Stomach (tissue), 9 donors: ENCODE data around the gene NEDD4L. TPM values are rescaled to one million over a fixed set of nuclear protein-coding genes. Genes with fewer than 3 reads are reported as not detected.

ENCODE experiments used
- DNase-seq, 2 donors: peaks; one replicate each; pipeline versions ENCODE4 v3.0.0 to v3.0.0-alpha.2; 2013 to 2019
- H3K27ac ChIP-seq, 5 donors: fragments of 200-600 bp in 4 of 5; sonication (generic) in 4 of 5; one replicate each; pipeline ENCODE4 v1.5.1; 2013 to 2019; ENCODE audit warnings: mild to moderate bottlenecking in 1 of 5, moderate library complexity in 1 of 5
- H3K27me3 ChIP-seq, 3 donors: fragments of 200-600 bp; sonication (generic); one replicate each; pipeline ENCODE4 v1.5.1; 2017 to 2019; ENCODE audit warnings: mixed run types in 1 of 3
- H3K36me3 ChIP-seq, 4 donors: fragments of 200-600 bp; sonication (generic); 1 replicate in 3 of 4; 2 replicates in 1 of 4; pipeline ENCODE4 v1.5.1; 2016 to 2019
- H3K4me1 ChIP-seq, 4 donors: fragments of 200-600 bp; sonication (generic); one replicate each; pipeline ENCODE4 v1.5.1; 2016 to 2019
- H3K4me3 ChIP-seq, 4 donors: fragments of 200-600 bp; sonication (generic) in 3 of 4; one replicate each; pipeline ENCODE4 v1.5.1; 2016 to 2019; ENCODE audit warnings: mild to moderate bottlenecking in 1 of 4
- H3K9me3 ChIP-seq, 4 donors: fragments of 200-600 bp; sonication (generic); one replicate each; pipeline ENCODE4 v1.5.1; 2016 to 2019
- CTCF ChIP-seq, 7 experiments: fragments of 450-650 bp in 4 of 7; fragments of 200-600 bp in 3 of 7; sonication (generic) in 3 of 7; IDR thresholded peaks; one replicate each; pipeline ENCODE4 v1.5.1; 2016 to 2019; ENCODE audit warnings: antibody characterized with exemption in 7 of 7, control low read depth in 2 of 7, mild to moderate bottlenecking in 1 of 7
- EP300 ChIP-seq: sonication (generic); formaldehyde crosslinking; IDR thresholded peaks from one replicate; pipeline ENCODE4 v1.6.1; 2017; ENCODE audit warnings: antibody characterized with exemption
- POLR2A ChIP-seq, 4 donors: fragments of 450-650 bp; IDR thresholded peaks; one replicate each; pipeline ENCODE4 v1.6.1; 2016; ENCODE audit warnings: antibody characterized with exemption in 4 of 4, control low read depth in 2 of 4, mild to moderate bottlenecking in 1 of 4, moderate library complexity in 1 of 4
- POLR2AphosphoS5 ChIP-seq, 3 donors: sonication (generic); formaldehyde crosslinking; IDR thresholded peaks; one replicate each; pipeline ENCODE4 v1.6.1; 2016; ENCODE audit warnings: antibody characterized with exemption in 3 of 3
- WGBS, 5 donors: extraction: QIAGEN DNeasy Blood & Tissue Kit in 3 of 5; methylation state at CpG; one replicate each; pipeline versions ENCODE4 v1.1.5 to v1.1.7; 2013 to 2018; 5-methylcytosine and 5-hydroxymethylcytosine counted together
- intact Hi-C: fragments of 100-400 bp; cut with DNase I; formaldehyde crosslinking; loops from one replicate; pipeline ENCODE4 v1.15.1; 2023; ENCODE audit warnings: low total_unique reads
- polyA plus RNA-seq, 3 donors: library from polyadenylated mRNA; stranded (reverse); fragments of 200-250 nt; gene quantifications; one replicate each; pipeline ENCODE4 v1.2.3, GENCODE V29; 2013
- total RNA-seq, 5 donors: library from RNA; depleted of rRNA; stranded (reverse); fragments of >200 nt; gene quantifications; one replicate each; pipeline versions ENCODE4 v1.1.0 to v1.2.3, GENCODE V29; 2014 to 2016
- donor health status: healthy with polysubstance abuse.
- donor health status: Bipolar disorder and iron deficiency.
- donor health status: healthy.

The NEDD4L gene
- total and polyA plus RNA-seq, 8 donors = 46.1 to 315 (median 129) TPM

DNA sequence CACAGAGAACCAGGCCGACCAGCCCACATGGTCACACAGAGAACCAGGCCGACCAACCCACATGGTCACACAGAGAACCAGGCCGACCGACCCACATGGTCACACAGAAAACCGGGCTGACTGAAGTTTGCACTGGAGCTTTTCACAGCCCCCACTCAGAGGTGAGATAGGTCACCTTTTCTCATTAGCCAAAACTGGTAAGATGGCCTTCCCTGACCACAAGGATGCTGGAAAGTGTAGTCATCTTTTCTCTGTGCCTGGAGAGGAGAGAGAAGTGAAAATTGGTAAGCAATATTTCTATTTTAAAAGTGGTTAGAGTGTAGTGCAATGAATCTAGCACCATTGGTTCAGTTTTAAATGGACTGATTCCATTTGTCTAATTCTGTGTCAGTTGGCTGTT lies 247.1 kb downstream of the NEDD4L start:
- peak overlapping the region; percentile 21 to 93 (median 86) for H3K27ac ChIP-seq
- H3K9me3 ChIP-seq = no peaks in the 10 kb centered on the region
- peaks cover 6 to 74% (median 28%) of the 10 kb centered on the region in 4 donors for H3K4me1 ChIP-seq
- H3K27me3 ChIP-seq = no peaks in the 10 kb centered on the region
- no peak for TF ChIP-seq POLR2AphosphoS5 (IDR thresholded peaks at IDR 0.05)
- TF ChIP-seq CTCF (IDR thresholded peaks at IDR 0.05) = no peak
- no peak for TF ChIP-seq EP300
- TF ChIP-seq POLR2A (IDR thresholded peaks at IDR 0.05) = no peak
- 90 to 97% (median 94%) methylated on average over 4 to 5 of the region's 5 CpGs for WGBS, 5 donors
- no peaks in the 10 kb centered on the region for H3K36me3 ChIP-seq
- no peak for DNase-seq
- H3K4me3 ChIP-seq = no peak overlapping the region
- intact Hi-C loops = no loop called here

DNA sequence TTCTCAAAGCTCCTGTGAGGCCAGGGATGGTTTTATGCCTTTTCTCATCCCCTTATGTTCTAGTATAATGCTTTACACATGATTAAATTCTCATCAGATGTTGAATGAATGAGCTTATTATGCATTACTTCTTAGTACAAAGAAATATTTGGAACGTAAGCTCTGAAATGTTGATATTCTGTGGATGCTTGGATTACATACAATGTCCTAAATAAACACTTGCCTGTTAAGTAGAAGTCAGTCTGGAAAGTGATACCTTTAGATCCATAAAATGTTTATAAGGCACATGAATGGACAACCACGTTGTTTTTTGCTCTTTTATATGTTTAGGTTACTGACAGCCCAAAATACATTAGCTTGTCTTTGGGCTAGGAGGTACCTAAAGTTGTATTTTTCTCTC lies 248.6 kb downstream of the NEDD4L start:
- H3K27me3 ChIP-seq = no peaks in the 10 kb centered on the region
- no peak for DNase-seq
- H3K27ac ChIP-seq = peak overlapping the region in 2 of 5 donors; percentile 88 to 93
- H3K4me3 ChIP-seq = no peak overlapping the region
- TF ChIP-seq POLR2AphosphoS5 (IDR thresholded peaks at IDR 0.05) (no peak), EP300 (no peak), CTCF (IDR thresholded peaks at IDR 0.05) (no peak), POLR2A (IDR thresholded peaks at IDR 0.05) (no peak)
- H3K9me3 ChIP-seq = no peaks in the 10 kb centered on the region
- no peaks in the 10 kb centered on the region for H3K36me3 ChIP-seq
- 36 to 55% (median 42%) methylated on average over 2 of the region's 2 CpGs for WGBS, 5 donors
- intact Hi-C loops = no loop called here
- H3K4me1 ChIP-seq = peaks cover 0 to 63% (median 25%) of the 10 kb centered on the region in 4 donors

DNA sequence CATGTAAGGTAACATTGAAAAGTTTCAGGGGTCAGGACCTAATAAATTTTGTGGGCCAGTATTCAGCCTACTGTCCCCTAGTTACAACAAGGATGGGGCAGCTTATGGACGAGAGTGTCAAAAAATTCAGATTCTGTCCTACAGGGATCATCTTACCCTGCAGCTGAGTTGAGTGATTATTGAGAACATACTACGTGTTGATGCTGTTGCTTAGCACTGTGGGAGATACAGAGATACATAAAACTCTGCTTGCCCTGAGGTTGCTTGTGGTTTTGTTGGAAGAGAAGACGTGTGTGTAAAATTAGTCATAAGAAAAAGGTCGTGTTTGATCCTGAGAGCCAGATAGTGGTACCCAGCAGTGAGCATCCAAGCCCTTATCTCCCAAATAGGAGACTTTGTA lies 253.2 kb downstream of the NEDD4L start:
- DNase-seq = no peak
- Histone ChIP-seq H3K4me3 (no peak overlapping the region), H3K27me3 (no peaks in the 10 kb centered on the region), H3K27ac (no peak overlapping the region), H3K9me3 (no peaks in the 10 kb centered on the region), H3K4me1 (peaks cover 0 to 48% (median 18%) of the 10 kb centered on the region in 4 donors), H3K36me3 (no peaks in the 10 kb centered on the region)
- intact Hi-C loops = no loop called here
- TF ChIP-seq POLR2AphosphoS5 (IDR thresholded peaks at IDR 0.05) (no peak), EP300 (no peak), POLR2A (IDR thresholded peaks at IDR 0.05) (no peak), CTCF (IDR thresholded peaks at IDR 0.05) (no peak)
- WGBS, 5 donors = 56 to 68% (median 65%) methylated on average over 4 of the region's 4 CpGs

GRCh38 chr18:58298251-58299134 lies 254.5 kb downstream of the NEDD4L start:
- intact Hi-C loops = no loop called here
- WGBS, 5 donors = 28 to 41% (median 34%) methylated on average over 5 of the region's 5 CpGs
- no peak for DNase-seq
- no peak for TF ChIP-seq CTCF (IDR thresholded peaks at IDR 0.05)
- no peak for TF ChIP-seq POLR2AphosphoS5 (IDR thresholded peaks at IDR 0.05)
- TF ChIP-seq POLR2A (IDR thresholded peaks at IDR 0.05) = no peak
- TF ChIP-seq EP300 = no peak
- Histone ChIP-seq H3K4me3 (no peak overlapping the region), H3K9me3 (no peaks in the 10 kb centered on the region), H3K27ac (no peak overlapping the region), H3K36me3 (no peaks in the 10 kb centered on the region), H3K27me3 (no peaks in the 10 kb centered on the region), H3K4me1 (peaks cover 0 to 50% (median 30%) of the 10 kb centered on the region in 4 donors)
